ENCODE results near the gene PDGFA.

Gene PDGFA

GRCh38 chr7:505171-505570, 14.5 kb downstream of the PDGFA start:
- DNase-seq (ENCODE audit: low read depth in 3 of 3): no peak

- DNase-seq (ENCODE audit: low read depth in 3 of 3): no peak
Measured at GRCh38 chr7:504221-505111, 15.2 kb downstream of the PDGFA start.

DNA sequence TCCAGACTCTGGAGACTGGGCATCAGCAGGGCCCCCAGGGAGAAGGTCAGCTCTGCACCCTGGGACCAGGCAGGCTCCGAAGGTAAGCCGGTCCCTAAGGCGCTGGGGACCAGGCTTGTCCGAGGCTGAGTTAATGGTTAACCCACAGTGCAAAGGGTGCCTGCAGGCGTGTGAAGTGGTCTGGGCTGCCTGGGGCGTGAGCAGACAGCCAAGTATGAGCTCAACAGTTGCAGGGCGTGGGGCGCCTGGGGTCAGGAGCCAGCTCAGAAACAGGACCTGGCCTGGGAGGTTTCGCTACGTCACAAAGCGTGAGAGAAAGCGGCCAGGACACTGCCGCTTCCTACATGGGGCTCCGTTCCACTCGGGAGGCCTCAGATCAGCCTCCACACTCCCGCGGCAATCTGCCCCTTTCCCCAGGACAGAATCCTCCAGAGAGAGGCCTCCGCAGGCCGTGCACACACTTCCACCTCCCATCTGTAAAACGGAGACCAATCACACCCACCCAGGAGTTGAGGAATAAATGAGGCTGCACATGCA, 16.0 kb downstream of the PDGFA start:
- no peak for DNase-seq (ENCODE audit: low read depth in 3 of 3)

DNA sequence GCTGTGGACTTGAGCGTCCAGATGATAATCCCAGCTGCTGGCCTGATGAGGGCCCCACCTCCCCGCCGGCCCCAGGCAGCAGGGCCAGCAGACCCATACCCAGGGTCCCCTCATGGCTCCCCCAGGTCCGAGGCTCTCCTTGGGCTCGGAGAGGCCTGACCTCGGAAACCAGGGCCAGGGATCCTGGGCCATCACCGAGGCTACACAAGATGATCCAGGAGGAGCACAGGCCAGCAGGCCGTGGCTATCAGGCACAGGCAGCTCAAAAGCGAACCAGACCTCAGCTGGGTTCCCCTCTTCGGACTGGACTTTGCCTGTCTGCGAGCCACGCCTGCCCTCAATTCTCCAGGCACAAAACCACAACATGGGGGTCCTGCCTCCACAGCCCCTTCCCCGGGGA, 17.4 kb downstream of the PDGFA start:
- no peak for DNase-seq (ENCODE audit: low read depth in 3 of 3)

DNA sequence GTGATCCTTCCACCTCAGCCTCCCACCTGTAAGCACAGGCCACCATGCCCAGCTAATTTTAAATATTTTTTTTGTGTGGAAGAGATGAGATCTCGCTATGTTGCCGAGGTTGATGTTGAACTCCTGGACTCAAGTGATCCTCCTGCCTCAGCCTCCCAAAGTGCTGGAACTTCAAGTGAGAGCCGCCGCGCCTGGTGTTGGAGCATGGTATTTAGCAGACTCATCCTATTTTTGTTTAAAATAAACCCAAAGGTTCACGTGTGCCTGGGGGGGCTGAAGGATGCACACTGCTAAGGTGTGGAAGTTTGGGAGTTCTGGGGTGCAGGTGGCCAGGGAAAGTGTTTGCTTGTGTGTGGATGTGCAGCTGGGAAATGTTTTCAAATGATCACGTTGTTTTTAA, 18.1 kb downstream of the PDGFA start:
- no peak for DNase-seq (ENCODE audit: low read depth in 3 of 3)

GRCh38 chr7:500521-501420, 18.9 kb downstream of the PDGFA start:
- no peak for DNase-seq (ENCODE audit: low read depth in 3 of 3)

DNA sequence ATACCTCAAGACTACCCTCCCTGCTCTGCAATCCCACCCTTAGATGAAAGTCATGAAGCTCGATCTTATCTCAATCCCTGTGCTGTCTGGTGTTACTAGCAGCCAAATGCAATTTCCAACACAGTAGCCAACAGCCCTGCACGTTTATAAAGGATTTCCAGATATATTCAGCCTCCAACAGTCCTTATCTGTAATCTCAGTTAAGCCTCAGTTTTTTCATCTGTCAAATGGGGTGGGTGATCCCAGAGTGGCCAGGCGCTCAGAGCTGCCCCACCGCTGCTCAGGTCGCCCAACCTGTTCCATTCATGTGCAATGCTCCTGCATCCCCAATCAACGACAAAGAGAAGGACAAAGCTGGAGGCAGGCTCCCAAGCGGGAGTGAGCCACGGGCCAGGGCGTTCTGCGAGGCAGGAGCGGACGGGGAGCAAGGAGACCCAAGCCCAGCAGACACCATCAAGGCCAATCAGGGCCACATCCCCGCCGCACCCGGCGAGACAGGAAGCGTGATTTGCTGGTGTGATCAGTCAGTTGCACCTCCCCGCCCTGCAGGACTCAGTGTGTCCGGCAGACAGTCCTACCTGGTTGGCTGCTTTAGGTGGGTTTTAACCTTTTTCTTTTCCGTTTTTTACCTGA, 19.7 kb downstream of the PDGFA start:
- no peak for DNase-seq (ENCODE audit: low read depth in 3 of 3)

DNA sequence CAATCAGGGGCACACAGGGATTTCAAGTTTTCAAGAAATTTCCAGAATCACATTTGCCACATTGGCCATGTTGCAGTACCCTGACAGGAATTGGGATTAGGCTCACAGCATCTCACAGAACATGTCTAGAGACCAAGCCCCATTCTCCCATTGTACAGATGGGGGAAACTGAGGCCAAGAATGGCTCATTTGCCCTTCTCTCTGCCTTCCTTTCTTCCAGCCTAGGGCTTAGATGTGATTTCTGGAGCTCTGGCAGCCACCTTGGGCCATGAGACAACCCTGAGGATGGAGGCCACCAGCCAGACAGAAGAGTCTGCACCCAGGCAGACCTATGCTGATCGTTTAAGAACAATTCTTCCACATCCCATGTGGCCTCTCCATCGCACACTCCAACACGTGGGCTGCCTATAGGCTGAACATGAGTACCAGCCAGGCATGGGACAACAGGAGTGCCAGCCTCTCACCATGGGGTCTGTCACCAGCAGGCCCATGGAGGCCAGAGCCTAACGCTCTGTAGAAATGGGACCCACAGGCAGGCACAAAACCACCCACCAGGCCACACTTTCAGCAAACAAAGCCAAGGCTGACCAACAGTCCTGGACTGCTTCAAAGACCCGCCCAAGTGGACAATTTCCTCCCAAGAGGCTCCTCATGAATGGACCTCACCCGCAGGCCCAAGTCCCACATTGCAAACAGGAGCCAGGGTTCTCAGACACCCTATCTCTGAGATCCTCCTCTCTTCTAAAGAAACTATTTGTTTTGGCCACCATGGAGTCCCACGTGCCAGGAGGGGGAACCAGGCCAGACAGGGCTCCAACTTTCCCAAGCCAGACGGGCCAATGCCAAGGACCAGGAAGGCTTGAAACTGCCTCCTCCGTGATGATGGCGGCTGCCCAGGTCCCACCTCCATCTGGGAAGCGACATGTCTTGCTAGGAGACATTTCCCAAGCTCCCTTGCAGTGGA, 20.7 kb downstream of the PDGFA start:
- no peak for DNase-seq (ENCODE audit: low read depth in 3 of 3)

DNA sequence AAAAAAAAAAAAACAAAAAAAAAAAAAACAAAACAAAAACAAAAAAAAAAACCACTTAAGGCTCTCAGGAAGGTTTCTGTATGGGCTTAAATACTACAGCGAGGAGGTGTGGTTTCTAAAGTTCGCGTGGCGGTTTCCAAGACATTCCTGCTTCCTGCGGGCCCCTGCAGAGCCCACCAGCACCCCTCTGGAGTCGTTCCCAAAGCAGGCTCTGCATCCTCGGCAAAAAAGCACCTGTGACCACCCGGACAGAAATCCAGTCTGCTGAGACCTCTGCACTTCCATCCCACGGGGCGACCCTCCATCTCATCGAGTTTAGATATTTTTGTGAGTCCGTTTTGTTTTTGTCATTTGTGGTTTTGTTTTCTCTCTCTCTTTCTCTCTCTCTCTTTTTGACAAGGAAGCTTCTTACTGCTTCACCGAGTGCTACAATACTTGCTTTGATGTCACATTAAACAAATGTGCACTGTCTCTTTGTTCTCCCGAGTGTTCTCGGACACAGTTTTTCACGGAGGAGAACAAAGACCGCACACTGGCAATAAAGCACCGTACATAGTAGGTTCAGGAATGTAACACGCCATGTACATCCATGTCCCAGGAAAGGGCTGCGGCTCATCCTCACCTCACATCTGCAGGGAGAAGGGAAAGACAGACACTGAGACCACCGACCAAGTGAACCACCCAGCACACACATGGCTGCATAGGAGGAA, 21.5 kb downstream of the PDGFA start:
- no peak for DNase-seq (ENCODE audit: low read depth in 3 of 3)

DNA sequence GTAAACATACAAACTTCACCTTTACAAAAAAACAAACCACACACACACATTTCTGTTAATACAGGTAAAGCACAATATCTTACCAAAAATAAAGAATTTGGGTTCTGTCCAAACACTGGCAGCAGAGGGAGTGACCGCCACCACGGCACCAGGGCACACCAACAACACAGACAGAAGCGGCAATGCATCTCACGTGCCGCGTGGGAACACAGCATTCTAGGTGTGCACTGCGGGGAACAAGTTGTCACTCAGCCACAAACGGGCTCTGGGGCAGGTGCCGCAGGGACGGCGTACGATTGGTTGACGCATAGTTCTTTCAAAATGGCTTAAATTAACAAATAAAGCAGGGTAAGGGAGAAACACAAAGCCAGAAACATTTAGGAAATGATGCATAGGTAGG, 22.3 kb downstream of the PDGFA start:
- no peak for DNase-seq (ENCODE audit: low read depth in 3 of 3)

DNA sequence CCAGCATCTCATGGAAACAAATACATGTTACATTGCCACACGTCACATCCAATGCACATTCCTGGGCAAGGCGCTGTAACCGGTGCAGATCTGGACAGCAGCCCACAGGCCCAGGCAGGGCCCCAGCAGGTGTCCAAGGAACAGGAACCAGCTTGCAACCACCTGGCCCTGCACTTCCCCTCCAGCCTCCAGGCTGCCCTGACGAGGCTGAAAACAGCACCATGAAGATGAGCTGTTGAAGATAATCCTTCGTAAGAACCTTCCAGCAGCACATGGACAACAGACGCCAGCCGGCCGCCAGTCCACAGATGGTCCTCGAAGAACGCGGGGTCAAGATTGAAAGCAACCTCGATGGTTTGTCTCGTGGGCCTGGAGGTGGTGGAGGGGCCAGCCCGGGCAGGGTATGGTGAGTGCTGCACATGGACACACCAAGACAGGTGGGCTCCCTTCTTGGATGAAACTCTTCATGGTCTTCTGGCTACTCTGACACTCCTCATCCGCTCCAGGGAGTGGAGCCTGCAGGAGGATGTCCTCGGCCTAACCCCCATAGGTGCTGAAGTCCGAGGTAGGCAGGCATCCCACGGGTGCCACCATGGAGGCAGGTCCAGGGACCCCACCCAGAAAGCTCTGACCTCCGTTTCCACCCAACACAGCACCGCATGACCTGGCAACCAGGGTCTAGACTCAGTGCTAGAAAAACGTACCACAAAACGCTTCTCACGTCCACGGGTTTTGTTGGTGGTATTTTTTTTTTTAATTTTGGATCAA, 22.9 kb downstream of the PDGFA start:
- no peak for DNase-seq (ENCODE audit: low read depth in 3 of 3)

- DNase-seq (ENCODE audit: low read depth in 3 of 3): no peak
Measured at GRCh38 chr7:495761-496321, 23.8 kb downstream of the PDGFA start.

- no peak for DNase-seq (ENCODE audit: low read depth in 3 of 3)
Measured at GRCh38 chr7:495326-495725, 24.3 kb downstream of the PDGFA start.

DNA sequence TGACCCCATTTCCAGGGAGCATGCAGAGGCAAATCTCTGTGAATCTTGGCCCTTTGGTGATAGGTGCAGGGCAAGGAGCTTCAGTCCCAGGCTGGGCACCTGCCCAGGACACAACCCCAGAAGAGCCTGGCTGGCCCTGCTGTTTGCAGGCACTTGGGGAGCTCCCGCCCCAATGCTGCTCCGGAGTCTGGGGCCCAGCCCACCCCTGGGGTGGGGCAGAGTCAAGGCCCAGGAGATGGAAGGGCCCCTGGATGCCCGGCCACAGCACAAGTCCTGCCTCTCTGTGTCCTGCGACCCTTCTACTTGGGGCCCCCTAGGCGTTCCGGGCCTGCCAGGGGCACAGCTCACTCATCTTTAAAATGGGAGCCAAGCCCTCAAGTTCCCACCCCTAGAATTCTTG, 24.7 kb downstream of the PDGFA start:
- DNase-seq (ENCODE audit: low read depth in 3 of 3): no peak

GRCh38 chr7:494259-494687, 25.4 kb downstream of the PDGFA start:
- DNase-seq (ENCODE audit: low read depth in 3 of 3): no peak

DNA sequence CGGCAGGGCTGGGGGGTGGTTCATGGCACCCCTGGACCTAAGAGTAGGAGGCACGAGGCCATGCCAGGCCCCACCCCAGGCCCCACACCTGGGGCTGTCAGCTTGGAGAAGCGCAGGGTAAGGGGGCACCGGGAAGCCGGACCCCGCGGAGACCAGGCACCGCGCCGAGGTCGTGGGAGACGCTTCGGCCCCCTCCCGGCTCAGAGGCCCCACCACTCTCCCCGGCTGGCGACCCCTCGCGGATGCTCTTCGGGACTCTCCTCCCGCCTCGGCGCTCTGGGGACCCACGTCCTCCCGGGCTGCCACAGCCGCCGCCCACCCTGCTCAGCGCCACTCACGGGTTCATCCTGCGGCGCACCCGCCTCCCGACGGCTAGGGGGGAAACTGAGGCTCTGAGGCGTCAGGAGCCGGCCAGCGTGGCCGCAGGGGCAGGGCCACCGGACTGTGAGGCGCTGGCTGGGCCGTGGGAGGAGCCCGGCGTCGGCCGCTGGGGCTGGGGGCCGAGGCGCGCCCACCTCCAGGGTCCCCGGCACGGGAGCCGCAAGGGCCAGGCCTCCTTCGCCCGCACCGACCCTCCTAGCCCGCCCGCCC, 25.9 kb downstream of the PDGFA start:
- DNase-seq (ENCODE audit: low read depth in 3 of 3): no peak

GRCh38 chr7:492714-493065, 27.0 kb downstream of the PDGFA start:
- DNase-seq (ENCODE audit: low read depth in 3 of 3): no peak

GRCh38 chr7:491958-492713, 27.5 kb downstream of the PDGFA start:
- no peak for DNase-seq (ENCODE audit: low read depth in 3 of 3)

All from stimulated activated CD4-positive, alpha-beta T cell treated with anti-CD3 and anti-CD28 coated beads, TNF-alpha, amount 100 ng/mL, for 4 hours (primary cell).